ENCODE measurements around the gene IRF4.

IRF4 gene

GRCh38 chr6:373773-374724 lies 17.5 kb upstream of the IRF4 start:
- TF ChIP-seq YY1 (IDR thresholded peaks at IDR 0.05; ENCODE audit: low read depth): no peak
- no peak for TF ChIP-seq ZBTB7A (IDR thresholded peaks at IDR 0.05; ENCODE audit: low read depth)
- no peak for TF ChIP-seq NFIC (IDR thresholded peaks at IDR 0.05)
- TF ChIP-seq, protein P1, sequence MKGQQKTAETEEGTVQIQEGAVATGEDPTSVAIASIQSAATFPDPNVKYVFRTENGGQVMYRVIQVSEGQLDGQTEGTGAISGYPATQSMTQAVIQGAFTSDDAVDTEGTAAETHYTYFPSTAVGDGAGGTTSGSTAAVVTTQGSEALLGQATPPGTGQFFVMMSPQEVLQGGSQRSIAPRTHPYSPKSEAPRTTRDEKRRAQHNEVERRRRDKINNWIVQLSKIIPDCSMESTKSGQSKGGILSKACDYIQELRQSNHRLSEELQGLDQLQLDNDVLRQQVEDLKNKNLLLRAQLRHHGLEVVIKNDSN (IDR thresholded peaks at IDR 0.05): no peak
- TF ChIP-seq TAF1 (IDR thresholded peaks at IDR 0.05; ENCODE audit: low read depth): no peak
- no peak for TF ChIP-seq RAD21 (IDR thresholded peaks at IDR 0.05; ENCODE audit: low read depth)
- TF ChIP-seq EP300 (IDR thresholded peaks at IDR 0.05; ENCODE audit: borderline replicate concordance): no peak
- TF ChIP-seq TEAD4 (IDR thresholded peaks at IDR 0.05): no peak
- TF ChIP-seq FOXM1 (IDR thresholded peaks at IDR 0.05; ENCODE audit: borderline replicate concordance, low read depth): no peak
- no peak for TF ChIP-seq TCF12 (IDR thresholded peaks at IDR 0.05; ENCODE audit: low read depth)
- TF ChIP-seq REST (IDR thresholded peaks at IDR 0.05; ENCODE audit: low read depth): no peak
- no peak for TF ChIP-seq CEBPB (IDR thresholded peaks at IDR 0.05)
- TF ChIP-seq EGR1 (IDR thresholded peaks at IDR 0.05): no peak
- TF ChIP-seq, protein P2, sequence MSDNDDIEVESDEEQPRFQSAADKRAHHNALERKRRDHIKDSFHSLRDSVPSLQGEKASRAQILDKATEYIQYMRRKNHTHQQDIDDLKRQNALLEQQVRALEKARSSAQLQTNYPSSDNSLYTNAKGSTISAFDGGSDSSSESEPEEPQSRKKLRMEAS (IDR thresholded peaks at IDR 0.05): no peak
- TF ChIP-seq CREB1 (IDR thresholded peaks at IDR 0.05; ENCODE audit: low read depth): no peak

GRCh38 chr6:374956-375355 lies 16.6 kb upstream of the IRF4 start:
- TF ChIP-seq CEBPB (IDR thresholded peaks at IDR 0.05): no peak
- TF ChIP-seq TEAD4 (IDR thresholded peaks at IDR 0.05): no peak
- no peak for TF ChIP-seq TCF12 (IDR thresholded peaks at IDR 0.05; ENCODE audit: low read depth)
- no peak for TF ChIP-seq EP300 (IDR thresholded peaks at IDR 0.05; ENCODE audit: borderline replicate concordance)
- no peak for TF ChIP-seq YY1 (IDR thresholded peaks at IDR 0.05; ENCODE audit: low read depth)
- TF ChIP-seq, protein P1 (IDR thresholded peaks at IDR 0.05): no peak
- no peak for TF ChIP-seq CREB1 (IDR thresholded peaks at IDR 0.05; ENCODE audit: low read depth)
- no peak for TF ChIP-seq RAD21 (IDR thresholded peaks at IDR 0.05; ENCODE audit: low read depth)

GRCh38 chr6:376827-377640 lies 14.5 kb upstream of the IRF4 start:
- no peak for TF ChIP-seq NFIC (IDR thresholded peaks at IDR 0.05)
- TF ChIP-seq, protein P2 (IDR thresholded peaks at IDR 0.05): no peak
- TF ChIP-seq TEAD4 (IDR thresholded peaks at IDR 0.05): no peak

DNA sequence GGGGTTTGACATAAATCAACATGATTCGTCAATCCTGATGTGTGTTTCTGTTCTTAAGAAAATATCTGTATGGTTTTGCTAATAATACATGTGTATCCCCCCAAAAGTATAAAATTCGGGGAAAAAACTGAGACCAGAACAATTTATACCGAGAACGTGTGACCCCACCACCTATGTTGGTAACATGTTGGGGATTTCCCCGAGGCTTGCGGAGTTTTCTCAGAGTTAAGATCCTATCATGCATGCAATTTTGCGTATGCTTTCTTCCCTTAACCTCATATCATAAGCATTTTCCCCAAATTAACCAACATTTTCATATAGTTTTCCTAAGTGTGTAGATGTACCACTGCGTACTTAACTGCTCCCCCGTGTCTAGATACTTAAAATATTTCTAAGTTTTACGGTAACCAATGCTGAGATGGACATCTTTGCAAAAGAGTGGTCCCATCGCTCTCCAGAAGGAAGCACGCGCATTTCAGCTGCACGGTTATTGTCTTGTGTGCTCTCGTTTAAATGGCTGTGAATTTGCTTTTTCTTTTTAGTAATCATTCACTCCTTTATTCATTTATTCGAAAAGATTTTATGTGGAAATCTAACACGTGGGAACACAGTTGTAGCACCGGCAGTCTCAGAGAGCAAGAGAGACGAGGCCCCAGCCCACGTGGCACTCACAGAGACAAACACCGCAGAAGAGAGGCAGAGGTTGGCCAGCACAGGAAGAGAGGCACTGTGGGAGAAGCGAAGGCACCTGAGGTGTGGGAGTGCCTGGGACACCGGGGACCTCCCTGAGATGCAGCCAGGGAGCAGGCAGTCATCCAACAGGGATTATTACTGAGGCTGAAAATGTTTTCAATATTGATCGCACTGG lies 13.2 kb upstream of the IRF4 start:
- TF ChIP-seq CREB1 (IDR thresholded peaks at IDR 0.05; ENCODE audit: low read depth): no peak
- no peak for TF ChIP-seq TEAD4 (IDR thresholded peaks at IDR 0.05)
- no peak for TF ChIP-seq ZBTB7A (IDR thresholded peaks at IDR 0.05; ENCODE audit: low read depth)
- TF ChIP-seq CEBPB (IDR thresholded peaks at IDR 0.05): no peak
- TF ChIP-seq TCF12 (IDR thresholded peaks at IDR 0.05; ENCODE audit: low read depth): no peak
- TF ChIP-seq, protein P1 (IDR thresholded peaks at IDR 0.05): no peak
- no peak for TF ChIP-seq TAF1 (IDR thresholded peaks at IDR 0.05; ENCODE audit: low read depth)
- no peak for TF ChIP-seq EP300 (IDR thresholded peaks at IDR 0.05; ENCODE audit: borderline replicate concordance)
- TF ChIP-seq, protein P2 (IDR thresholded peaks at IDR 0.05): no peak
- no peak for TF ChIP-seq REST (IDR thresholded peaks at IDR 0.05; ENCODE audit: low read depth)
- TF ChIP-seq RAD21 (IDR thresholded peaks at IDR 0.05; ENCODE audit: low read depth): no peak
